HG03108 (cell line): ENCODE data around the gene LRRFIP1.

ENCODE experiments used
- ATAC-seq: cut with Tn5 transposase; IDR thresholded peaks from one replicate; pipeline ENCODE4 v1.9.1; 2021; ENCODE audit warnings: moderate library complexity; ENCODE audit not compliant: unreplicated experiment

Gene LRRFIP1

DNA sequence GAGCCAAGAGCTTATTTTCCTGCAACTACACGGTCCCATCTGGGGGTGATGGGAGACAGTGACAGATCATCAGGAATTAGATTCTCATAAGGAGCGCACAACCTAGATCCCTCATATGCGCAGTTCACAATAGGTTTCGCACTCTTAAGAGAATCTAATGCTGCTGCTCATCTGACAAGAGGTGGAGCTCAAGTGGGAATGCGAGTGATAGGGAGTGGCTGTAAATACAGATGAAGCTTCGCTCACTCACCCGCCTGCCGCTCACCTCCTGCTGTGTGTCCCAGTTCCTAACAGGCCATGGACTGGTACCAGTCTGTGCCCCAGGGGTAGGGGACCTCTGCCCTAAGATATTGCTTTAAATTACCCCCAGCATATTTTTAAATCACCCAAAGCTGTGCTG, 10.8 kb downstream of the LRRFIP1 start:
- no peak for ATAC-seq

DNA sequence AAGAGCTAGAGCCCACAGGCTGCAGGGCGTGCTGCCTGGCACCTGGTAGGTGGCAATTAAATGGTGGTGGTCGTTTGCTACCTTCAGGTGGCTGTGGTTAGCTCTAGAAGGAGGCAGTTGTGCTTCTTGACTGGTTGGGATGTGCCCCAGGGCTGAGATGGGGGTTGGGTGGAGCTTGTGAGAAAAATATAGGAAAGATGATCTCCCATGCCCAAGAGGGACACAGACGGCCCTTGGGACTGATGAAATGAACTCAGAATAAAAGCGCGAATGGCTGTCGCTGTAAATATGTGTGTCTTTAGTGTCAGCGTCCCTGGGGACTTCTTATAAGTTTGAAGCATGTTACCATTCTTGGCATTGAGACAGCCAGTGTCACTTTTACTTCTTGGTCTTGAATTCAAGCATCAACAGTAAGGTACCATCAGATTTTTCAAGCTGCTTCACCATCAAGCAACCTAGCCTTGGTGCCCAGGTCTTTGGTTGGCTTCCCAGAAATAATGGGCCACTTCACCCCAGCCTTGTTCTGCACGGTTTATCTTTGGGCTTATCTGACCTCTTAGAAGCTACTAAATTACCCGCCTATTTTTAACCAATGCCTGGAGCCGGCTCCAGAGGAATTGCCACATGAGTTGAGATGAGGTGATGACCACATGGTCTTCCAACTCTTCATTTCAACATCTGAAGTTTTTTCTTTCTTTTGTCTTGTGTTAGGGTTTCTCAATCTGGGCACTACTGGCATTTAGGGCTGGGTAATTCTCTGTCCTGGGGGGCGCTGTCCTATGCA, 11.9 kb downstream of the LRRFIP1 start:
- ATAC-seq = no peak

- ATAC-seq = no peak
Measured at GRCh38 chr2:237639836-237640220, 12.4 kb downstream of the LRRFIP1 start.

GRCh38 chr2:237640493-237640998, 13.2 kb downstream of the LRRFIP1 start:
- no peak for ATAC-seq

- no peak for ATAC-seq
Measured at GRCh38 chr2:237642038-237642734, 14.8 kb downstream of the LRRFIP1 start.

- ATAC-seq = no peak
Measured at GRCh38 chr2:237643066-237643465, 15.7 kb downstream of the LRRFIP1 start.

DNA sequence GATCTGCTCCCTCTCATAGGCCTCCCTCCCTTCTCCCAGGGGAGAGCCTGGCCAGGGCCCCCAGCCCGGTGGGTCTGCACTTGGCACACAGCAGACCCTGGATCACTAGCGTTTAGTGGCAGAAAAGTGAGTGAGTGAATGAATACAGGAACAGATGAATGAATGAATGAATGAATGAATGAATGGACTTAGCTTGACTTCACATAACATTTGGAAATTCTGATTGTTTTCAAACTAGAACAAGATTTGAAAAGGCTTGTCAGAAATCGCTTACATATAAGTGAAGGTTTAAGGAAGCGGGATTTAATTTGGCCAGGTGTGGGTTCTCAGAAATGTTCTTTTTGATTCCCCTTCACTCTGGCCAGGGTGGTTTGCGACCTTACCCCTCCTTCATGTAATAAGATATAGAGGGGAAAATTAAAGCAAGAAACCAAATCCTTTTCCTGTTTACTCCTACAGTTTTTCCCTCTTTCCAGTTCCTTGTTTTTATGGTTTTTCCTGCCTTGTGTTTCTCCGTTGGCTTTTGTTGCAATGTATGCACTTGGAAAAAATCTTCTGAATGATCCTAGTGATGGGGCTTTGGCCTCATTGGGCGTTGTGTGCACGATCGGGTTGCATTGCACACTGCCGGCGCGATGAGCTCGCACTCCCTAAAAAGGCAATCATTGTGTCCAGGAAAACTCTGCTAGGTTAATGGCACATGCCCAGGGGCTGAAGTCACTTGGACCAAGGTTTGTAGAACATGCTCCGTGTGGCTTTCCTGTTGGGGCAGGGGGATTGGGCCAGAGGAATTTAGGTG, 16.4 kb downstream of the LRRFIP1 start:
- ATAC-seq = no peak

DNA sequence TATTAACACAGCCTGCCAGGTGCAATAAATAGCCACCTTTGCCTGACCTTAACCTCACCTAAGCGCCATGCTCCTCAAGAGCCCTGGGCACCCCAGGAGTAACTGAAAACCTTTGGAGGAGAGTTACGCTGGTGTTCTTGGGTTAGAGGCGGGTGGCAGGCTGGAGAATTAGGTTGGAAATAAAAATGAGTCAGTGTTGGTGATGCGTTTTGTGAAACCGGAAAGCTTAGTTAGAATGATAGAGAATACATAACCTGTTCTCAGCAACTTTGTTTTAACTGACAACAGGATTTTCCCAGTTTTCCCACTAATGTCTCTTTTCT, 17.0 kb downstream of the LRRFIP1 start:
- ATAC-seq = no peak

GRCh38 chr2:237645261-237645660, 17.9 kb downstream of the LRRFIP1 start:
- ATAC-seq = no peak

DNA sequence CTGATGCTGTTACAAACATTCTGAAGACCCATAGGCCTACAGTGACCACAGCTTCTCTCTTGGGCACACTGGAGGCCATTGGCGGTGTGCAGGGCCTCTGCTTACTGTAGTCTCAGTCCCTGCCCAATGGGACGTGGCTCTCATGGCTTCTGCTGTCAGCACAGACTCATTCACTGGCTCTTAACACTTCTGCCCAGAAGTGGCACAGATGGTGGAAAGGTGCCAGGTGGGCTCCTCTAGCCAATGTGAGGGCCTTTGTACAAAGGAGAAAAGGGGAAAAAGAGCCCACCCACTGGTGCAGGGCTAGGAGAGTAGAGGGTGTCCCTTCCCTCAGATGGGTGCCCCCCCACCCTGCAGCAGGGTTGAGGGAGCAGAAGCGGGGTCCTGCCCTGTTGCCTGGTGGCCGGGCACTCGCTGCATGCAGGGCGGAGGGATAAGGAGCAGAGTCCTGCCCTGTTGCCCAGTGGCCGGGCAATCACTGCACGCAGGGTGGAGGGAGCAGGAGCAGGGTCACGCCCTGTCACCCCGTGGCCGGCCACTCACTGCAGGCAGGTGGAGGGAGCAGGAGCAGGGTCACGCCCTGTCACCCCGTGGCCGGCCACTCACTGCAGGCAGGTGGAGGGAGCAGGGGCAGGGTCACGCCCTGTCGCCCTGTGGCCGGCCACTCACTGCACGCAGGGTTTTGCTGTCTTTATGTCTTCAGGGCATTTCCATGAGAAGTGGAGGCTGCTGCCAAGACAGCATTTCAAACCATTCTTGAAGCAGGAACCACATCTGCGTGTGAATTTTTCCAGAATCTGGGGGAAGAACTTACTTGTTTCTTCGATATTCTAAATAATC, 20.0 kb downstream of the LRRFIP1 start:
- no peak for ATAC-seq

GRCh38 chr2:237648016-237648381, 20.6 kb downstream of the LRRFIP1 start:
- ATAC-seq = no peak

DNA sequence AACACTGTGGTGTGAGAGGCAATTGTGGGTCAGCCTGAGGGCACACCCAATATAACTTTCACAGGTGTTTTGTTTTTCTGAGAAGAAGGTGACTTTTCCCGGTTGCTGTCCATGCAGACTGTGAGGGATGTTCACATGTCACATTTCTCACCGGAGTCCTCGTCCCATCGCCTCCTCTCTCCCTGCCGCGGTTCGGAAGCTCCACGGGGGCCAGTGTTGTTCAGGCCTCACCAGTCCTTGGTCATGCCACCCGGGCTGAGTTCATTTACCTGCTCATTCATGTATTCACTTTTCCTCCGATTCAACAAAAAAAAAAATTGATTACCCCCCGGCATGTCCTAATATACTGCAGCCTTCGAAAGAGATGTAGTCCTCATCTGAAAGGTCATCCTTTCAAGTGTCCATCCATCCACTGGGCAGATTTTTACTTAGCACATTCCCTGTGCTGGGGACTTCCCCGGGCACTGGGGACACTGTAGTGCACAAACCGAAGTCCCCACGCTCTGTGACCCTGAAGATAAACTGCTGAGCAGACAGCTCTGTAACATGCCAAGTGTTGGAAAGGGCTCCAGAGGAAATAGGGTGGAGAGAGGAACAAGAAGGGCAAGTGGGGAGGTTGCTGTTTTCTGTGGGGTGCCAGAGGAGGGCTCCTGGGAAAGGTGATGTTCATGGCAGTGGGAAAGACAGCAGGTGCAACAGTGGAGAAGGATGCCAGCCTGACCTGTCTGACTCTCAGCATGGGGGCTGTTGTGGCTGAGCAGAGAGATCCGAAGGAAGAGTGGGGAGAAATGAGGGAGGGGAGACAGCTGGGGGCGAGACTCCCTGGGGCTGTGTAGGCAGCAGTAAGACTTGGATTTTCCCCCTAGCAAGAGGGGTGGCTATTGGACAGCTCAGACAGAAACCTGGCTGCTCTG, 22.4 kb downstream of the LRRFIP1 start:
- ATAC-seq = no peak

- no peak for ATAC-seq
Measured at GRCh38 chr2:237650455-237650850, 23.1 kb downstream of the LRRFIP1 start.

- ATAC-seq = no peak
Measured at GRCh38 chr2:237651761-237652160, 24.4 kb downstream of the LRRFIP1 start.

- ATAC-seq = no peak
Measured at GRCh38 chr2:237652181-237652580, 24.8 kb downstream of the LRRFIP1 start.

GRCh38 chr2:237652854-237653253, 25.5 kb downstream of the LRRFIP1 start:
- no peak for ATAC-seq

DNA sequence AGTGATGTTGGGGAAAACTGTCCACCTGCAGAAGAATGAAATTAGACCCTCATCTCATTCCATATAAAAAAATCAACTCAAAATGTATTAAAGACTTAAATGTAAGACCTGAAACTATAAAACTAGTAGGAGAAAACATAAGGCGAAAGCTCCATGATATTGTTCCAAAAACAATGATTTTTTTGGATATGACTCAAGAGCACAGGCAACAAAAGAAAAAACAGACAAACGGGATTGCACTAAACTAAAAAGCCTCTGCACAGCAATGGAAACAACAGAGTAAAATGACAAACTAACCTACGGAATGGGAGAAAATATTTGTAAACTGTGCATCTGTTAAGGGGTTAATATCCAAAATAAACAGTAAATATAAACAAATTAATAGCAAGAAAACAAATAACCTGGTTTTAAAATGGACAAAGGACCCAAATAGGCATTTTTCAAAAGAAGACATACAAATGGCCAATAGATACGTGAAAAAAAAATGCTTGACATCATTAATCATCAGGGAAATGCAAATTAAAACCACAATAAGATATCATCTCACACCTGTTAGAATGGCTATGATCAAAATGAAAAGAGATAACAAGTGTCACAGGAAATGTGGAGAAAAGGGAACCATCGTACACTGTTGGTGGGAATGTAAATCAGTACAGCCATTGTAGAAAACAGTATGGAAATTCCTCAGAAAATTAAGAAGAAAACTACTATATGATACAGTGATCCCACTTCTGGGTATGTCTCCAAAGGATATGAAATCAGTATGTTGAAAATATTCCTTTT, 26.6 kb downstream of the LRRFIP1 start:
- ATAC-seq = no peak

GRCh38 chr2:237657063-237657462, 29.7 kb downstream of the LRRFIP1 start:
- ATAC-seq = no peak

DNA sequence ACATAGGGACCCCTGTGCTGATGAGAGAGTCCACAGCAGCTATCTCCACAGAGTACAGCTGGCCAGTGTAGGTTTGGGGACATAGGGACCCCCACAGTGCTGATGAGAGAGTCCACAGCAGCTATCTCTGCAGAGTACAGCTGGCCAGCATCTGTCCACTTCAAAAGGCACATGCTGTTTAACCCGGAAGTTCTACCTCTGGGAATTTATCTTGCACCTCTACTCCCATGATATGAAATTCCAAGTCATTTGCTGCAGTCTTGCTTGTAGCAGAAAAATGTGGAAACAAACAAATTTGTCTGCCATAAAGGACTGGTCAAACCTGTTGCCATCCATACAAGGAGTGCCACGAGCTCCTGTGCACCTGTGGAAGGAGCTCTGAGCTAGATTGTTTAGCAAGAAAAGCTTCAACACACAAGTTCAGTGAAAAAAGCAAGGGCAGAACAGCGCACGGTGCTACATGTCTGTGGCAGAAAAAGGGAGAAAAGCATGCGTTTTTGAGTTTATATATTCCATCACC, 33.1 kb downstream of the LRRFIP1 start:
- no peak for ATAC-seq
